ENCODE data around the gene KCNC1. TPM values are rescaled to one million over a fixed set of nuclear protein-coding genes. Genes with fewer than 3 reads are reported as not detected.
A peak's percentile ranks its signal among the peaks of the same experiment; 100 is the strongest.

Gene KCNC1
- total and polyA plus RNA-seq, 2 experiments from 2014 or later: 0.11 TPM; not detected in 1

GRCh38 chr11:17822401-17822781 lies 87.8 kb downstream of the KCNC1 start (continued):
- TF ChIP-seq ZNF462 (CRISPR knock-in tag; IDR thresholded peaks at IDR 0.05) (no peak), STAT1 (IDR thresholded peaks at IDR 0.05; ENCODE audit: unreplicated experiment) (no peak), EZH2 (IDR thresholded peaks at IDR 0.05; ENCODE audit: low read depth, unreplicated experiment) (no peak), ZNF331 (CRISPR knock-in tag; IDR thresholded peaks at IDR 0.05; ENCODE audit: low read depth) (no peak)
- TF ChIP-seq, protein P1, sequence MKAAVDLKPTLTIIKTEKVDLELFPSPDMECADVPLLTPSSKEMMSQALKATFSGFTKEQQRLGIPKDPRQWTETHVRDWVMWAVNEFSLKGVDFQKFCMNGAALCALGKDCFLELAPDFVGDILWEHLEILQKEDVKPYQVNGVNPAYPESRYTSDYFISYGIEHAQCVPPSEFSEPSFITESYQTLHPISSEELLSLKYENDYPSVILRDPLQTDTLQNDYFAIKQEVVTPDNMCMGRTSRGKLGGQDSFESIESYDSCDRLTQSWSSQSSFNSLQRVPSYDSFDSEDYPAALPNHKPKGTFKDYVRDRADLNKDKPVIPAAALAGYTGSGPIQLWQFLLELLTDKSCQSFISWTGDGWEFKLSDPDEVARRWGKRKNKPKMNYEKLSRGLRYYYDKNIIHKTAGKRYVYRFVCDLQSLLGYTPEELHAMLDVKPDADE (IDR thresholded peaks at IDR 0.05): no peak

DNA sequence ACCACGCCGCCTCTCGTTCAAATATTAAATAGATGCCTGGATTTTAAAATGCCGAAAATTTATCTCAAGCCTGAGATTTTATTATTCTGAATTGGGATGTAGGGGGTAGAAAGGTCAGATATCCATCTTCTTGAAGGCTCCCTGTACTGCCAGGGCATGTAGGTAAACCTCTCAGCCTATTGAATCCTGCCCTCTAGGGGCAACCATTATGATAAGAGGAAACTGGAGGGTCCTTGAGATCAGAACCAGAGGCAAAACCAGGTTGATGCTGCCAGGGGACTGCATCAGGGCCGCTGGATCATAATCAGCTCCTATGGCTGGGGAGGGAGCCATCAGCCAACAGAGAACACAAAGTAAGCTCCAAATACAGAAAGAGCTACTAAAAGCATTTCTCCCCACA lies 92.4 kb downstream of the KCNC1 start:
- Mint-ChIP-seq H3K27ac (no peak overlapping the region), H3K4me1 (peaks cover 11% of the 10 kb centered on the region; the same call in 2 of the 3 replicates)
- peak; percentile 73 for DNase-seq (ENCODE audit: low spot score)

More for the DNA sequence above, 92.4 kb downstream of the KCNC1 start:
- peak; percentile 92 for ATAC-seq
- Mint-ChIP-seq H3K9me3 (no peaks in the 10 kb centered on the region), H3K36me3 (ENCODE audit: low read depth) (no peaks in the 10 kb centered on the region), H3K27me3 (ENCODE audit: insufficient read depth, low read depth, poor library complexity) (peaks cover 2% of the 10 kb centered on the region), H3K4me3 (no peak overlapping the region)
- Histone ChIP-seq H3K4me3 (no peak overlapping the region), H4K20me1 (replicated peaks; ENCODE audit: insufficient read depth) (0 out of 2 replicates have a peak, but pooled peaks cover 4% of the 10 kb centered on the region), H3F3A (replicated peaks; ENCODE audit: low read depth) (no peaks in the 10 kb centered on the region), H3K36me3 (ENCODE audit: insufficient read depth) (no peaks in the 10 kb centered on the region), H3K9me2 (ENCODE audit: insufficient read depth) (peaks cover 5% of the 10 kb centered on the region; the same call in 1 of the 2 replicates), H3K4me1 (ENCODE audit: insufficient read depth) (0 out of 2 replicates have a peak, but pooled peaks cover 3% of the 10 kb centered on the region), H3K4me2 (no peak overlapping the region), H3K27ac (ENCODE audit: low read depth) (no peak overlapping the region), H3K79me2 (replicated peaks; ENCODE audit: insufficient read depth) (no peaks in the 10 kb centered on the region), H2AFZ (no peak overlapping the region), H3K27me3 (ENCODE audit: insufficient read depth) (no peaks in the 10 kb centered on the region)
- TF ChIP-seq STAT1 (IDR thresholded peaks at IDR 0.05; ENCODE audit: unreplicated experiment) (no peak), CTCF (conservative IDR thresholded peaks at IDR 0.05; ENCODE audit: low read depth in 2 of 2) (peak; percentile 63 to 76)

Measured in GM23338 (cell line).